Activated CD4-positive, CD25-positive, alpha-beta regulatory T cell treated with anti-CD3 and anti-CD28 coated beads, Interleukin-2, amount 50 U/mL, for 72 hours (primary cell): Measurements from ENCODE around the gene CD164L2.

Experiments
- DNase-seq: peaks from one replicate; pipeline ENCODE4 v3.0.0; 2021

The CD164L2 gene

DNA sequence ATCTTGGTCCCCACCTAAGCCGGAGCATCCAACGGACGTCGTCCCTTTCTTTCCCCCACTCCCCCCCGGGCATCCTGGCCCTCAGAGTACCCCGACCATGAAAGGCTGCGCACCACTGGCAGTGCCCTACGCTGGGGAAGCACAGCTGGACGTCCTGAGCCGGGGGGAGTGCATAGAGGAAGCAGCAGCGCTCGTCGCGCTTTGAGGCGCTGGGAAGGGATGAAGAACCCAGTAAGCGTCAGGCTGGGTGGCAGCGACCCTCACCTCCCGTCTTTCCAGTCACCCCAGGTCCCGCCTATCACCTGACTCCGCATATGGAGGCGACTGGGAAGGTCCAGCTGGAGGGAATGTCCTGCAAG lies 22.1 kb downstream of the CD164L2 start:
- DNase-seq: no peak

- DNase-seq: peak; percentile 56
Measured at GRCh38 chr1:27360159-27361043, 22.7 kb downstream of the CD164L2 start.

- no peak for DNase-seq
Measured at GRCh38 chr1:27359822-27360158, 23.3 kb downstream of the CD164L2 start.

- no peak for DNase-seq
Measured at GRCh38 chr1:27358928-27359313, 24.2 kb downstream of the CD164L2 start.

DNA sequence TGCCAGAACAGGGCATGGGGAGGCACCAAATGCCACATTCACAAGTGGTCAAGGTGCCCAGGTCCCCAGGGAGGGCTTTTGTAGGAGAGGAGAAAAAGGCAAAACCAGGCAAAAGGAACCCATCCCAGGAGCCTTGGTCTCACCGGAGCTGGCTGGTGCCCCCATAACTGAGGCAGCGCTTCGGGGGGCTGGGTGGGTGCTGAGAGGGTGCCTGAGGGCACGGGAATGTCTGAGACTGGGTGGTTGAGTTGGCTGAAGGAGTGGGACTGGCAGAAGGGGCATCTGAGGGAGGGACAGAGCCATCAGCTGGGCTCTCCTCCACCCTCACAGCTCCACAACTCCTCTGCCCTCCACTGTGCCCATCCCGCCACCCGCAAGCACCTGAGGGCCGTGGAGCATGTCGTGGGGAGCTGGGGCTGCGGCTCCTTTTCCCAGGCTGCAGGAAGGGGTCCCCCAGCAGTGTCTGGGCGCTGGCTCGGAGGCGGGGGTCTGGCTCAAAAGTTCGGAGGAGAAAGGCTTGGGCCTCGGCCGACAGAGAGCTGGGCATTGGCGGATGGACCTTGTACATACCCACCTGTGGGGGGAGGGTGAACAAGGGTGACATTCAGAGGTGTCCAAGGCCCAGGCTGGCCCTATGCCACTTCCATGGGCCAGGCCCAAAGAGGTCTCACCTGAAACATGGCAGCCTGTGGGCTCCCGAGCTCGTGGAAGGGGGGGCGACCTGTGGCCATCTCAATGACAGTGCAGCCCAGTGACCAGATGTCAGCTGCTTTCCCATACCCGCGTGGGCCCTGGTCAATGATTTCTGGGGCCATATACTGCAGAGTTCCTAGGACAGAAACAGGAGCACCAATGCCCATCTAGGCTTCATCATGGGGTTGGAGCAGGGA lies 24.9 kb downstream of the CD164L2 start:
- DNase-seq: no peak

GRCh38 chr1:27357281-27358037 lies 25.7 kb downstream of the CD164L2 start:
- DNase-seq: peak; percentile 84

- DNase-seq: peak; percentile 44
Measured at GRCh38 chr1:27356619-27357280, 26.4 kb downstream of the CD164L2 start.

DNA sequence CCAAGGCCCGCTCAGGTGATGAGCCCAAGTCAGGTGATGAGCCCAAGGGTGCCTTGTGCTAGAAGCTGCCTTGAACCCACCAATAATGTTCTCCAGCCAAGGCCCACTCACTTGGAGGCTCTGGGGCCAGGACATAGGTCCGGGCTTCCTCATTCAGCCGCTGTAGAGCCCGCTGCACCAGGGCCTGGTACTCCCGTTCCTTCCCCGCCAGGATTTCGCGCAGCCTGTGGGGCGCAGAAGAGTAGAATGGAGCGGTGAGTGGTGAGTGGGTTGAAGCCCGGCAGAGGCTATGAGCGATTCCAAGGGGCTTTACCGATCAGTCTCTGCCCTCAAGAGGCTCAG lies 26.9 kb downstream of the CD164L2 start:
- no peak for DNase-seq

DNA sequence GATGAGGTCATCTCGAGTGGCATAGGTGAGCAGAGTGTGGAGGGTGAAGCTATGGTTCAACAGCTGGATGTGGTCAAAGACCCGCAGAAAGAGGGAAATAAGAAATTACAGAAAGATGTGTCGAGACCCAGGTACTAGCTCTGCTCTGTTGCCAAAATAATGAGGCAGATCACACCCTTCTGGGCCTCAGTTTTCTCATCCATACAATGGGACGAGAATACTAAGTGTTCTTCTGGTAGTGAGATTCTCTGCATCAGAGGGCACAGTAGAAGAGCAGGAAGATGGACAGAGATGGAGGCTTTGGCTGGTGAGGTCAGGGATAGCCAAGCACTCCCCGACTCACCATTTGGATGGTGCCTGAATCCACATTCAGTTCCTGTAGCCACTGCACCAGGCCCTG lies 27.4 kb downstream of the CD164L2 start:
- DNase-seq: no peak

GRCh38 chr1:27353629-27354028 lies 29.5 kb downstream of the CD164L2 start:
- DNase-seq: no peak

GRCh38 chr1:27353166-27353565 lies 30.0 kb downstream of the CD164L2 start:
- DNase-seq: no peak

GRCh38 chr1:27351541-27352107 lies 31.5 kb downstream of the CD164L2 start:
- no peak for DNase-seq

- DNase-seq: no peak
Measured at GRCh38 chr1:27350663-27351540, 32.2 kb downstream of the CD164L2 start.

- no peak for DNase-seq
Measured at GRCh38 chr1:27349784-27350662, 33.1 kb downstream of the CD164L2 start.

- no peak for DNase-seq
Measured at GRCh38 chr1:27348861-27349783, 34.0 kb downstream of the CD164L2 start.

- DNase-seq: no peak
Measured at GRCh38 chr1:27346991-27347624, 36.0 kb downstream of the CD164L2 start.

DNA sequence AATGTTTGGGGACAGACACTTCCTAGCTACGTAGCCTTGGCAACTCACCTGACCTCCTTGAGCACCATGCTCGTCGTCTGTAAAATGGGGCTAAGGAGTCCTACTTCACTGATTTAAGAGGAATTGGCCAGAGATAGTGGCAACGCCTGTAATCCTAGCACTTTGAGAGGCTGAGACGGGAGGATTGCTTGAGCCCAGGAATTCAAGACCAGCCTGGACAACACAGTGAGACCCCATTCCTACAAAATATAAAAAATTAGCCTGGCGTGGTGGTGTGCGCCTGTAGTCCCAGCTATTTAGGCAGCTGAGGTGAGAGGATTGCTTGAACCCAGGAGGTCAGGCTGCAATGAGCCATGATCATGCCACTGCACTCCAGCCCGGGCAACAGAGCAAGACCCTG lies 36.8 kb downstream of the CD164L2 start:
- no peak for DNase-seq

- DNase-seq: no peak
Measured at GRCh38 chr1:27345272-27345671, 37.9 kb downstream of the CD164L2 start.

- no peak for DNase-seq
Measured at GRCh38 chr1:27343639-27344025, 39.5 kb downstream of the CD164L2 start.
